ENCODE measurements around the gene PTGR3.
"Not testable (repeated sequence)": the region's sequence is repeated elsewhere in the genome, so short reads cannot be mapped to it uniquely, and the experiment has no call there.

Gene PTGR3

DNA sequence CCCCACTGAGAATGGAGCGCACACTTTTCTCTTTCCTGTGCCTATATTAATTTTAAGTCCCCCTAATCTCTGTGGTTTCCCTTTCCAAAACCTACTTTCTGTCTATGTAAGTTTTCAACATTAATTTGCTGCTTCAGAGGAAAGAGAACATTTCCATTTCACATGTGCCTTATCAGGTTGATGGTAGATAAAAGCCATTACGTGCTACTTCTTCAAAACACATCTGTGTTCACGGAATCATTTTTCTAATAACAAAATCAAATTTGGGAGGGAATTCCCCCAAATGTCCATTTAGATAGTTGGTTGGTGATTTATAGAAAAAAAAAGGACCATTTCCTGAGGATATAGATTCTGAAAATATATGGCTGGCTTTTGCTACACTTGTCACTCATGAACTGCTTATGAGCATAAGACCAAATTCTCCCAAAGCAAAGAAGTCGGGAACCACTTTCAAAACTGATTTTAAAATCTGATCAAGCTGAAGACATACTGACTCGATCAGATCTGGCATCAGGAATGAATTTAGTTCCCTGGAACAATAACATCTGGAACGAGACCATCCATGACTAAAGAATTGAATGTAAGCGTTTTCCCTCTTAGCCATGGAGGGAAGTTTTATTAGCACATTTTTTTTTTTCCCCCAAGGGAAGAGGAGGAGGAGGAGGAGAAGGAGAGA, 8.2 kb downstream of the PTGR3 start:
- no peak for DNase-seq (ENCODE audit: extremely low read depth, low read depth)
- no peak for TF ChIP-seq CTCF (IDR thresholded peaks at IDR 0.05; ENCODE audit: low read depth, low read length)

- TF ChIP-seq CTCF (IDR thresholded peaks at IDR 0.05; ENCODE audit: low read depth, low read length) = no peak
- no peak for DNase-seq (ENCODE audit: extremely low read depth, low read depth)
Measured at GRCh38 chr18:75200071-75200470, 8.9 kb downstream of the PTGR3 start.

DNA sequence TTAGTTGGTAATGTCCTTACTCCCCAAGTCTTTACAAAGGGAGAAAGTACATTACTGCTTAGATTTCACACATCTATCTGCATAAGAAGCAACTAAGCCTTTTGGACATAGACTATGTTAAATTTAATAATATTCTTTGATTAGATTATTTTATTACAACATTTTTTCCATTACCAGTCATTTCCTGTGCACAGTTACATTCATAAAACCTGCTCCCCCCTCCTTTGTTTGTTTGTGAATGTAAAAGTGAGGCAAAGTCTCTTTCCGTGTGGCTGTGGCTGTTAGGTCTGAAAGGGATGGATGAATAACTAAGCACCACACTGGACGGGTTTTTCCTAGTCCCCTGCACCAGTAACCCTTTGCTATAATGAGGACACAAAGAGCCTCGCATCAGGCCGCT, 9.6 kb downstream of the PTGR3 start:
- DNase-seq (ENCODE audit: extremely low read depth, low read depth) = no peak
- TF ChIP-seq CTCF (IDR thresholded peaks at IDR 0.05; ENCODE audit: low read depth, low read length) = no peak

- DNase-seq (ENCODE audit: extremely low read depth, low read depth) = no peak
- no peak for TF ChIP-seq CTCF (IDR thresholded peaks at IDR 0.05; ENCODE audit: low read depth, low read length)
Measured at GRCh38 chr18:75198036-75198435, 10.9 kb downstream of the PTGR3 start.

GRCh38 chr18:75192899-75193298, 16.0 kb downstream of the PTGR3 start:
- no peak for TF ChIP-seq CTCF (IDR thresholded peaks at IDR 0.05; ENCODE audit: low read depth, low read length)
- no peak for DNase-seq (ENCODE audit: extremely low read depth, low read depth)

DNA sequence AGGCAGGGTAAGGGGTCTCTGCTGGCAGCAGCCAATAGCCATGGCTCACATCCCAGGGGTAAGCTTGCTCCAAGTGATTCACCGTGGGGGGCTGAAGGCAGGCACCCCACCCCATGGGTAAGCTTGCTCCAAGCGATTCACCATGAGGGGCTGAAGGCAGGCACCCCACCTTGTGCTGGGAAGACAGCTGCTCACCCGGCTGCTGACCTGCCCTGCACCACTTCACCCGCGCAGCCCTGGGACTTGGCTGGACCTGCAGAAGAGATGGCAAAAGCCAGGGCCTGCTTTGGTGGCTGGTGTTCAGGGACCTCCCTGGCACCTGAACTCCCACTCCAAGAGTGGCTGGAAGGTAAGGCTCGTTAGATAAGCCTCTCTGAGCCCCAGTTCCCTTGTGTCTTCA, 19.2 kb downstream of the PTGR3 start:
- DNase-seq (ENCODE audit: extremely low read depth, low read depth) = no peak
- no peak for TF ChIP-seq CTCF (IDR thresholded peaks at IDR 0.05; ENCODE audit: low read depth, low read length)

- not testable (repeated sequence) for DNase-seq (ENCODE audit: extremely low read depth, low read depth)
Measured at GRCh38 chr18:75187702-75188101, 21.2 kb downstream of the PTGR3 start.

DNA sequence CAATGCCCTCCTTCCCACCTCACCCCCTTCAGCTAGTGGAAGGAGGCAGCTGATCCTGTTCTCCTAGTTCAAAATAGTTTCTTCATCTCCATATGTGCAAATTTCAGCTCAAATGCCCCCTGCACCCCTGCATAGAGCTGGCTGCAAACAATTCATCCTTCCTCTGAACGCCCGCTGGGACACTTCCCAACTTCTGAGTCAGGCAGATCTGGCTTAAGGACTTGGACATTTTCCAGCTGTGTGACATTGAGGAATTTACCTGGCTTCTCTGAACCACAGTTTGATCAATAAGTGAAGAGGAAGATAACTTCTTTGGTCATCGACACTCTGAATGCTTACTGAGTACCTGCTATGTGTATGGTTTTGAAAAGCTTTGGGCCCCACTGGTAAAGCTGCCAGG, 23.5 kb downstream of the PTGR3 start:
- no peak for DNase-seq (ENCODE audit: extremely low read depth, low read depth)
- TF ChIP-seq CTCF (IDR thresholded peaks at IDR 0.05; ENCODE audit: low read depth, low read length) = no peak

Data from AG09319 (cell line).